Right renal cortex interstitium (tissue), 3 donors: ENCODE data around the gene ATG10. TPM values are rescaled to one million over a fixed set of nuclear protein-coding genes. Genes with fewer than 3 reads are reported as not detected.
"Not testable (repeated sequence)": the region's sequence is repeated elsewhere in the genome, so short reads cannot be mapped to it uniquely, and the experiment has no call there.

Experiments used
- DNase-seq, 3 donors: peaks; one replicate each; pipeline ENCODE4 v3.0.0-alpha.2; 2013; ENCODE audit warnings: low read depth in 3 of 3, low spot score in 2 of 3
- polyA plus RNA-seq, 3 donors: library from polyadenylated mRNA; unstranded; fragments of 120-200 nt; gene quantifications; one replicate each; pipeline ENCODE4 v1.2.1, GENCODE V29; 2013; ENCODE audit not compliant: insufficient read length in 3 of 3

The ATG10 gene
- polyA plus RNA-seq, 3 donors: 12.4 to 15.8 (median 15.5) TPM

DNA sequence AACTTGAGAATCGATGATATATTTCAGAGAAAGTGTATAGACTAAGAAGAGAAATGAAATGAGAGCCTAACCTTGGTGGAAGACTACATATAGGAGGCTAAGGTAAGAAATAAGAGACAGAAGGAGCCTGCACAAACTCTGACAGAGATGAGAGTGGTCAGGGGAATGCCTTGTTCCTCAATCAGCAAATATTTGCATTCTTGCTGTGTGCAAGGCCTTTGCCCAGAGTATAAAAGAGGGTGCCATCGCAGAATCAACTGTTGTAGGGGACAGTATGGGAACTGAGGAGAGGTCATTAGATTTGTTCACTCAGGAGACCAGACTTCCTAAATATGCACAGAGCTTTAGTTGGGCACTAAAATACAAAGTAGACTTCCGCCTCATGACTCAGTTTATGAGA, 137.2 kb downstream of the ATG10 start:
- DNase-seq: no peak

GRCh38 chr5:82109915-82110314, 138.1 kb downstream of the ATG10 start:
- not testable (repeated sequence) for DNase-seq

GRCh38 chr5:82111191-82111590, 139.4 kb downstream of the ATG10 start:
- DNase-seq: no peak

- no peak for DNase-seq
These were observed 144.0 kb downstream of the ATG10 start for GRCh38 chr5:82115858-82116257.

GRCh38 chr5:82119889-82120288, 148.1 kb downstream of the ATG10 start:
- DNase-seq: no peak

DNA sequence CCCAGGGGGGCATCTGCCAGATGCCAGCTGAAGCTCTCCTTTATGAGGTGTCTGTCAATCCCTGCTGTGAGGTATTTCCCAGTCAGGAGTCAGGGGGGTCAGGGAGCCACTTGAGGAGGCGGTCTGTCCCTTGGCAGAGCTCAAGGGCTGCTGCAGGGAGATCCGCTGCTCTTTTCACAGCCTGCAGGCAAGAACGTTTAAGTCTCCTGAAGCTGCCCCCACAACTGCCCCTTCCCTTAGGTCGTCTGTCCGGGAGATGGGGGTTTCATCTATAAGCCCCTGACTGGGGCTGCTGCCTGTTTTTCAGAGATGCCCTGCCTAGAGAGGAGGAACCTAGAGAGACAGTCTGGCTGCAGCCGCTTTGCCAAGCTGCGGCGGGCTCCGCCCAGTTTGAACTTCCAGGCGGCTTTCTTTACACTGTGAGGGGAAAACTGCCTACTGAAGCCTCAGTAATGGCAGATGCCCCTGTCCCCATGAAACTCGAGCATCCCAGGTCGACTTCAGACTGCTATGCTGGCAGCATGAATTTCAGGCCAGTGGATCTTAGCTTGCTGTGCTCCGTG, 158.0 kb downstream of the ATG10 start:
- no peak for DNase-seq

DNA sequence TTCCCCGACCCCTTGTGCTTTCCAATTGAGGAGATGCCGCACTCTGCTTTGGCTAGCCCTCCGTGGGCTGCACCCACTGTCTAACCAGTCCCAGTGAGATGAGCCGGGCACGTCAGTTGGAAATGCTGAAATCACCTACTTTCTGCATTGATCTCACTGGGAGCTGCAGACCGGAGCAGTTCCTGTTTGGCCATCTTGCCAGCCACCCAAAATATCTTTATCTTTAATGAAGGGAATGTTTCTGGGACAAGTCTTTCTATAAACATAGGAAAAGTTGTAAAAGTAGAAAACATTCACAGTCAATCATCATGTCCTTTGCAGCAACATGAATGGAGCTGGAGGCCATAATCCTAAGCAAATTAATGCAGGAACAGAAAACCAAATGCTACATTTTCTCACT, 158.8 kb downstream of the ATG10 start:
- no peak for DNase-seq

DNA sequence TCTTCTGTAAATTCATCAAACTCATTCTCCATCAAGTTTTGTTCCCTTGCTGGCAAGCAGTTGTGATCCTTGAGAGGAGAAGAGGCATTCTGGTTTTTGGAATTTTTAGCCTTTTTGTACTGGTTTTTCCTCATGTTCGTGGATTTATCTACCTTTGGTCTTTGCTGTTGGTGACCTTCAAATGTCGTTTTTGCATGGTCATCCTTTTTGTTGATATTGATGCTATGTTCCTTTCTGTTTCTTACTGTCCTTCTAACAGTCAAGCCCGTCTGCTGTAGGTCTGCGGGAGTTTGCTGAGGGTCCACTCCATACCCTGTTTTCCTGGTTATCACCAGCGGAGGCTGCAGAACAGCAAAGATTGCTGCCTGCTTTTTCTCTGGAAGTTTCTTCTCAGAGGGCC, 165.4 kb downstream of the ATG10 start:
- no peak for DNase-seq

- DNase-seq: not testable (repeated sequence)
These were observed 168.0 kb downstream of the ATG10 start for GRCh38 chr5:82139837-82140236.

GRCh38 chr5:82142217-82142841, 170.5 kb downstream of the ATG10 start:
- no peak for DNase-seq

DNA sequence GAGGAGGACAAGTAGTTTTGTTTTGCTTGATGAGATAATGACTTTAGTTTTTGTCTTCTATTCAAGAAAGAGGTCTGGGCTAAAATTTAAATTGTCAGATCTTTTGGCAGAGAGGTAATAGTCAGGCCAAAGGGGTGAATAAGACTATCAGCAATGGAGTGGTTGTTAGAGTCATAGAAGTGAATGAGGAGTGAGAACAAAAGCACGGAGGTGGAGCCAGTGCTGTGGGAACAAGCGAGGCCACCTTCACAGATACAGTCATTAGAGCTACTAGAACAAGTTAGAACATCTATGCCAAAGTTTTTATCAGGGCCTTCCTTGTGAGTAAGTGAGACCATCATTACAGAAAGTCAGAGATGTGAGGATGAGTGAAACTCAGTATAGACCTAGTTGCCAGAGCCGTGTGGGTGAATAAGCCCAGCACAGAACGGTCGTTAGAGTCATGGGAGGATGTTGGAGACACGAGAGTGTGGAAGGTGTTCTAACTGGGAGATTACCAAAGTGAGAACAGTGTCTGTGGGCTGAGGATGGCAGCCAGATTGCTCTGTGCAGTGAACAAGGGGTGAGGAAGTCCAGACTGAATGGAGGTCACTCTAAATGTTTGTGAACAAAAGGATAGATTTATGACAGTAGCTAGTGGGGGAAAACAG, 171.2 kb downstream of the ATG10 start:
- DNase-seq: no peak

- no peak for DNase-seq
These were observed 176.2 kb downstream of the ATG10 start for GRCh38 chr5:82147860-82148573.

DNA sequence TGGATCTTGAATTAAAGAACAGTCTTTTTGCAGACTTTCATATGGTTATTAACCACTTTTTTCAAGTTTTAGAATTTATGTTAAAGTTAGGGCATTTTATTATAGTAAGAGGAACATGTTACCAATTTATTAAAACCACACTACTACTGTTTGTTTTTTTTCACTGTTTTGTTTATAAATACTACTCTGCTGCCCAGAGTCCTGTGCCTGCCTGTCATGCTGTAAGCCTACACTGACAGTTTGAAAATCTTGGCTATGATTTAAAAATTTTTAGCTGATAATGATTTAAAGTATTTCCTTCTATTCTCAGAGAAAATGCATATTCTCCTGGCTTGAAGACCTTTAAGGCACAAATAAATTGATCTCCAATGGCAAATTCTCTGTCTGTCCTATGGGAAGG, 177.6 kb downstream of the ATG10 start:
- no peak for DNase-seq

GRCh38 chr5:82150559-82150958, 178.7 kb downstream of the ATG10 start:
- DNase-seq: no peak

GRCh38 chr5:82151204-82151603, 179.4 kb downstream of the ATG10 start:
- DNase-seq: no peak

GRCh38 chr5:82151662-82152061, 179.8 kb downstream of the ATG10 start:
- no peak for DNase-seq

GRCh38 chr5:82152978-82153481, 181.2 kb downstream of the ATG10 start:
- no peak for DNase-seq

DNA sequence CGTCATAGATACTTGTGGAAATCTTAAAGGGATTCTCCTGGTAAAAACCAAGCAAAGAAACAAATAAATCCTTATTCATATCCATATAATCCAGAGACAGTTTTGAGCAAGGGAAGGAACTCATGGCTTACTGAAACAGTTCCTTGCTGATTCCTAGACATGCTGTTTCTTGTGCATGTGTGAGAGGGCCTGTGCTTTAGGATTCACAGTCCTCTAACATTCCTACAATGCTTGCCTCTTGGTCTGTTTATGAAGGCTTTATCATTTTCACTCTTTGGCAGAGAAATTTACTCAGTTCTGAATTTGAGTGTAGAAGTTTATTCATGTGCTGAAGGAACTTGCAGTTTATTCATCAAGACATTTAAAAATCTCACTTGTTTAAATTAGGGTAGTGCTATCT, 183.0 kb downstream of the ATG10 start:
- DNase-seq: no peak

GRCh38 chr5:82155305-82155704, 183.5 kb downstream of the ATG10 start:
- no peak for DNase-seq

DNA sequence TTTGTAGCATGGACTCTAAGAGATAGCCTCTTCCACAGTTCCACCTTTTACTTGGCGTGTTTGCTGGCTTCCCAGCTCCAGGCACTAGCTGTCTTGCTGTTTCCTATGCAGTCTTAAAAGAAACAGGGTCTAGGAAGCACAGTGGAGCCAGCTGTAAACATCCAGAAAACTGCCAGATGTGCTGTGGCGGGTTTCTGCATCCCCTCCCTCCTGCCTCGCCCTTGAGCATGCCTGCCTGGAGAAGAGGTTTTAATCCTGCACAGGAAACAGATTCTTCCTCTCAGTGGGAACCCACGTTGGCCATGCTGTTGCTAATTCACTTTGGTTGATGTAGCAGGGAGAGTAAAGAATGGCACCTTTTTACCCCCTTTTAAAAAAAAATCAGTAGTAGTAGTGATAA, 185.1 kb downstream of the ATG10 start:
- no peak for DNase-seq

- DNase-seq: no peak
These were observed 187.1 kb downstream of the ATG10 start for GRCh38 chr5:82158755-82159413.
